Measurements from ENCODE around the gene ADCK2. TPM values are rescaled to one million over a fixed set of nuclear protein-coding genes. Genes with fewer than 3 reads are reported as not detected.

Gene ADCK2
- total RNA-seq, 2 donors from 2014 or later, result 26.5 to 30.6 TPM

DNA sequence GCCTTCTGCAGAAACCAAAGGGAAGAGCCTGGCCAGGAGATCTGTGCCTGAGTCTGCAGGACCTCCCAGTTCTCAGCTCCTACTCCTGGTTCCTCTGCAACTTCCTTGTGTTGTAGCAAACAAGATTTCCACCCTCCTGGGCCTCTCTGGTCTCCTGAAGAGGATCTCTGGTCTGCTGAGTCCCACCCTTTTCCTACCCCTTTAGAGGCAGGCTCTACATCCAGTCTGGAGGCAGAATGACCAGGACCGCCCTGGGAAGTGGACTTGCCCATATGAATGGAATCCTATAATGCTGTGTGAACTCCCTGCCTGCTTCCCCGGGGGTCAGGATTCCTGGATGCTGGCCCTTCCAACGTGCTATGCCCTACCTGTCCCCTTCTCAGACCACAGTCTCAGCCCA, 35.3 kb upstream of the ADCK2 start:
- Histone ChIP-seq H3K9me3 (no peaks in the 10 kb centered on the region), H3K27me3 (replicated peaks; ENCODE audit: insufficient read depth) (no peaks in the 10 kb centered on the region), H3K4me1 (replicated peaks) (no peaks in the 10 kb centered on the region), H3K27ac (no peak overlapping the region), H3K4me3 (no peak overlapping the region), H3K36me3 (no peaks in the 10 kb centered on the region)
- TF ChIP-seq POLR2A (IDR thresholded peaks at IDR 0.05), result no peak
- TF ChIP-seq, protein P1, sequence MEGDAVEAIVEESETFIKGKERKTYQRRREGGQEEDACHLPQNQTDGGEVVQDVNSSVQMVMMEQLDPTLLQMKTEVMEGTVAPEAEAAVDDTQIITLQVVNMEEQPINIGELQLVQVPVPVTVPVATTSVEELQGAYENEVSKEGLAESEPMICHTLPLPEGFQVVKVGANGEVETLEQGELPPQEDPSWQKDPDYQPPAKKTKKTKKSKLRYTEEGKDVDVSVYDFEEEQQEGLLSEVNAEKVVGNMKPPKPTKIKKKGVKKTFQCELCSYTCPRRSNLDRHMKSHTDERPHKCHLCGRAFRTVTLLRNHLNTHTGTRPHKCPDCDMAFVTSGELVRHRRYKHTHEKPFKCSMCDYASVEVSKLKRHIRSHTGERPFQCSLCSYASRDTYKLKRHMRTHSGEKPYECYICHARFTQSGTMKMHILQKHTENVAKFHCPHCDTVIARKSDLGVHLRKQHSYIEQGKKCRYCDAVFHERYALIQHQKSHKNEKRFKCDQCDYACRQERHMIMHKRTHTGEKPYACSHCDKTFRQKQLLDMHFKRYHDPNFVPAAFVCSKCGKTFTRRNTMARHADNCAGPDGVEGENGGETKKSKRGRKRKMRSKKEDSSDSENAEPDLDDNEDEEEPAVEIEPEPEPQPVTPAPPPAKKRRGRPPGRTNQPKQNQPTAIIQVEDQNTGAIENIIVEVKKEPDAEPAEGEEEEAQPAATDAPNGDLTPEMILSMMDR (IDR thresholded peaks at IDR 0.05), result no peak
- TF ChIP-seq POLR2AphosphoS5 (IDR thresholded peaks at IDR 0.05), result no peak
- intact Hi-C loops (cut with DNase I), result no loop called here
- no peak for DNase-seq (ENCODE audit: low spot score)
- WGBS, result 73% methylated on average over 3 of the region's 3 CpGs

DNA sequence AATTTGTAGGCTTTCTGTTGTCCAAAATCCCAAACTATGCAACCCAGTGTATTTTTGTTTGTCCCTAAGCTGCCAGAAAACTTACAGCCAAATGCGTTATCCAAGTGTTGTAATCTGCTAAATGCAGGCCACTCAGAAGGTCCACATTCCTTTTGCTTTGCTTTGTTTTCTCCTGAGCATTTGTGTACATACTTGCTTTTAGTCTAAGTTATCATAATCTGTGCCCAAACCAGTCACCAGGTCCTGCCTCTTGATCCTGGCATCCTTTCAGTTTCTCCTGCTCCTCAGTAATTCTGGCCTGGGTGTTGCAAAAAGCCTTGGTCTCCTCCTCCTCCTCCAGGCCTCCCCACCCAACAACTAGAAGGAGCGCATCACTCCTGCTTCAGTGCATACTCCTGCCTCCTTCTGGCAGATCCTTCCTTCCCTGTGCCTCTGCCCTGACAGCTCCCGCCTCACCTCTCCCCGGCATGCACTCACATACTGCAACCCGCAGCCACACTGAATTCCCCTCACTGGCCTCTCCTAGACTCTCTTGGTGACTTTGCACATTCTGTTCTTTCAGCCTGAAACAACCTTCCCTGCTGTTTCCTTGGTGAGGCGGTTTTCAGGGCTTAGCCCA, 34.5 kb upstream of the ADCK2 start:
- intact Hi-C loops (cut with DNase I), result loop anchor here (2.0 kb wide), 1 partner anchor 71 kb away; no protein-coding TSS in a partner anchor
- TF ChIP-seq POLR2A (IDR thresholded peaks at IDR 0.05), result no peak
- no peak for DNase-seq (ENCODE audit: low spot score)
- Histone ChIP-seq H3K27ac (peak overlapping the region in 1 of 2 donors; percentile 70), H3K36me3 (no peaks in the 10 kb centered on the region), H3K4me1 (replicated peaks) (no peaks in the 10 kb centered on the region), H3K27me3 (replicated peaks; ENCODE audit: insufficient read depth) (no peaks in the 10 kb centered on the region), H3K4me3 (no peak overlapping the region), H3K9me3 (no peaks in the 10 kb centered on the region)
- WGBS, result 71% methylated on average over 6 of the region's 6 CpGs

DNA sequence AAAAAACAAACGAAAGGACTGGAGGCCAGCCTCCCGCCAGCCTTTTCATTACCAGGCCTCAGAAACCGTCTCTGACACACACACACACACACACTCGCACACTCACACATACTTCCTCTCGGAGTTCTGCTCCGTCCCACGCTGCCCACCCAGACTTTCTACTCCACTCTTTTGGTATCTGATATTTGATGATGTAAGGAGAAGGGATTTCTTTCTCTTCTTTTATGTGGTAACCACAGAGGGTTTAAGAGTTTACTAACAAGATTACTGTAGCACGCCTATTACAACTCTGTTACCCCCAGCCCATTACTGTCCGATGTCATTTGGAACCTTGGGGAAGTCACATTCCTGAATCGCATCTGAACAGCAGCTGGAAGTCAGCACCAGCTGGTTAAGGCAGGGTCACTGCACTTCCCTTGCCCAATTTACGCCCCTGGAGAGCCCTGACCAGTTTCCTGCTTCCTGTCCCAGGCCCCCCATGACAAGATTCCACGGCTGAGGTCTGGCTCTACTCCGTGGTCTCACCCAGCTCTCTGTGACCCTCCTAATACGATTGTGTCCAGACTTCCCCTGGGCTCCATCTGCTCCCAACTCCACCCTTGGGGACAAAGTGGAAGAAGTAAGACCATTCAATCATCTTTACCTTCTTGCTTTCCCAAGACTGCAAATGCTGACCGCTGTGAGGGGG, 33.2 kb upstream of the ADCK2 start:
- Histone ChIP-seq H3K4me3 (peak overlapping the region; percentile 50 to 51), H3K36me3 (no peaks in the 10 kb centered on the region), H3K27ac (peak overlapping the region; percentile 70 to 78), H3K27me3 (replicated peaks; ENCODE audit: insufficient read depth) (no peaks in the 10 kb centered on the region), H3K9me3 (no peaks in the 10 kb centered on the region), H3K4me1 (replicated peaks) (no peaks in the 10 kb centered on the region)
- TF ChIP-seq POLR2A (IDR thresholded peaks at IDR 0.05), result no peak
- TF ChIP-seq, protein P1 (IDR thresholded peaks at IDR 0.05), result no peak
- no peak for TF ChIP-seq POLR2AphosphoS5 (IDR thresholded peaks at IDR 0.05)
- 35% methylated on average over 15 of the region's 15 CpGs for WGBS
- no peak for DNase-seq (ENCODE audit: low spot score)
- intact Hi-C loops (cut with DNase I), result loop anchor here (2.0 to 5.0 kb wide), 2 partner anchors 37 to 73 kb away; no protein-coding TSS in a partner anchor

DNA sequence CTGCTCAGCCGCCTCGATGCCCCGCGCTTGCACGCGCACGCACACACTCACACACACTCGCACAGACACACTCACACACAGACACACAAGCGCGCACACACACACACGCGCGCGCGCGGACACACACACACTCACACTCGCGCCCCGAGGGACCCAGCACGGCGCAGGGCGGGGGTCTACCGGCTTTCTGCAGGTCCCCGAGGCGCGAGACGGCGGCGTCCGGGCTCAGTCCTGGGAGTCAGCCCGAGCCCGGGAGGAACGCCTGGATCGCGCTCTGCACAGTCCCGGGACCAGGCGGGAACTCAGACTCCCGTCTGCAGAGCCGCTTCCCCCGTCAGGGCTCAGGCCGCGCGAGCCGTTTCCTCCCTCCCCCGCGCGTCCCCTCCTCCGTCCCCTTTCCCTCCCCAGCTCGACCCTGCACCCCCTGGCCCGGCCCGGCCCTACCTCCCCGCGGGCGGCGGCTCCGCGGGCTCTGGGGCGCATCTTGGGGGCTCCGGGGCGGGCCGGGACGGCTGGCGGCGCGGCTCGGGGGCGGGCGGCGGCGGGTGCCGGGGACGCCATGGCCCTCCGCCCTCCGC, 32.6 kb upstream of the ADCK2 start:
- Histone ChIP-seq H3K9me3 (no peaks in the 10 kb centered on the region), H3K27me3 (replicated peaks; ENCODE audit: insufficient read depth) (no peaks in the 10 kb centered on the region), H3K27ac (peak overlapping the region; percentile 70 to 78), H3K4me3 (peak overlapping the region; percentile 50 to 51), H3K4me1 (replicated peaks) (no peaks in the 10 kb centered on the region), H3K36me3 (no peaks in the 10 kb centered on the region)
- under 1% methylated on average over 74 of the region's 74 CpGs for WGBS
- intact Hi-C loops (cut with DNase I), result loop anchor here (5.0 kb wide), 1 partner anchor 38 kb away; no protein-coding TSS in a partner anchor
- DNase-seq (ENCODE audit: low spot score), result no peak
- TF ChIP-seq, protein P1 (IDR thresholded peaks at IDR 0.05), result no peak
- TF ChIP-seq POLR2AphosphoS5 (IDR thresholded peaks at IDR 0.05), result no peak

DNA sequence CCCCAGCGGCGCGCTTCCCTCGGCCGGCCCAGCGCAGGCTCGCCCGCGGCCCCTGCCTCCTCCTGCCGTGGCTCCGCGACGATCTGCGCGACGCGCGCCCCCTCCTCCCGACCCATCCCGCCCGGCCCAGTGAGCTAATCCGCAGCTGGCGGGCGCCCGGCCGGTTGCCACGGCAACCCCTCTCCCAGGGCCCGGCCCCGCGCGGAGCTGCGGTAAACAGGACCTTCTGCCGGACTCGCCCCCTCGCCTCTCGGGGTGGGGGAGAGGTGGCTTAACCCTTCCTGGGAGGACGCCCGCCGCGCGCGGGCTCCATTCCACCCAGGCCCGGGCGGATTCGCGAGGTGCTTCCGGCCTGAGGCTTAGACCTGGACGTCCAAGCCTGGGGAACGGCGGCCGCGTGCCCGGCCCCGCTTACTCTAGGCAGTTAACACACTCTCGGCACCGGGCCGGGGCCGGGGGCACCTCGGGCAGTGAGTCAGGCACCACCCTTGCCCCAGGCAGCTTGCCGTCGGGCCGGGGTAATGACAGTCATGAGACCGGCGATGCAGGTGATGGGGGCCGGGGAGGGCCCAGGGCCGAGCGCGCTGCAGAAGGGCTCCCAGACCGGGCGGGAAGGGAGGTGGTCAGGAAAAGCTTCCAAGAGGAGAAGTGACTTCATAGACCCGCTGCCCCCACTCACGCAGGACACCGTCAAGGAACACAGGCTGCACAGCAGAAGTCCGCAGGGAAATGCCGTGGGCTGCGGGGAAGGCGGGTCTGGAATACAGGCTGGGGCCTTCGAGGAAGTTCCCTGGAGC, 31.8 kb upstream of the ADCK2 start, which contains the start of gene DENND2A:
Gene DENND2A, minus strand, starts transcription at position 87 of the 797 bp plus-strand sequence. CDS start 38,416 bp downstream, outside the sequence.
- H3K27ac ChIP-seq, result peak within 1 kb of the TSS; percentile 70 to 78
- 11% methylated on average over 62 of the region's 78 CpGs for WGBS
- peak; percentile 27 for DNase-seq (ENCODE audit: low spot score)

More for the DNA sequence above, 31.8 kb upstream of the ADCK2 start, which contains the start of gene DENND2A:
- no peaks in the 10 kb centered on the region for H3K27me3 ChIP-seq (replicated peaks; ENCODE audit: insufficient read depth)
- H3K36me3 ChIP-seq, result no peaks in the 10 kb centered on the region
- peak within 1 kb of the TSS; percentile 50 to 51 for H3K4me3 ChIP-seq
- TF ChIP-seq, protein P1 (IDR thresholded peaks at IDR 0.05), result no peak
- TF ChIP-seq POLR2A (IDR thresholded peaks at IDR 0.05), result no peak
- no peak for TF ChIP-seq POLR2AphosphoS5 (IDR thresholded peaks at IDR 0.05)
- intact Hi-C loops (cut with DNase I), result loop anchor here (5.0 kb wide), 1 partner anchor 39 kb away; no protein-coding TSS in a partner anchor
- H3K4me1 ChIP-seq (replicated peaks), result no peaks in the 10 kb centered on the region
- no peaks in the 10 kb centered on the region for H3K9me3 ChIP-seq

Measured in prostate gland (tissue), 2 donors.